Superior temporal gyrus (tissue), 1 donor: ENCODE measurements around the gene TTC34.

ENCODE experiments used
- DNase-seq: peaks from one replicate; pipeline ENCODE4 v3.0.0-alpha.2; 2016; ENCODE audit errors: extremely low spot score

Gene TTC34

DNA sequence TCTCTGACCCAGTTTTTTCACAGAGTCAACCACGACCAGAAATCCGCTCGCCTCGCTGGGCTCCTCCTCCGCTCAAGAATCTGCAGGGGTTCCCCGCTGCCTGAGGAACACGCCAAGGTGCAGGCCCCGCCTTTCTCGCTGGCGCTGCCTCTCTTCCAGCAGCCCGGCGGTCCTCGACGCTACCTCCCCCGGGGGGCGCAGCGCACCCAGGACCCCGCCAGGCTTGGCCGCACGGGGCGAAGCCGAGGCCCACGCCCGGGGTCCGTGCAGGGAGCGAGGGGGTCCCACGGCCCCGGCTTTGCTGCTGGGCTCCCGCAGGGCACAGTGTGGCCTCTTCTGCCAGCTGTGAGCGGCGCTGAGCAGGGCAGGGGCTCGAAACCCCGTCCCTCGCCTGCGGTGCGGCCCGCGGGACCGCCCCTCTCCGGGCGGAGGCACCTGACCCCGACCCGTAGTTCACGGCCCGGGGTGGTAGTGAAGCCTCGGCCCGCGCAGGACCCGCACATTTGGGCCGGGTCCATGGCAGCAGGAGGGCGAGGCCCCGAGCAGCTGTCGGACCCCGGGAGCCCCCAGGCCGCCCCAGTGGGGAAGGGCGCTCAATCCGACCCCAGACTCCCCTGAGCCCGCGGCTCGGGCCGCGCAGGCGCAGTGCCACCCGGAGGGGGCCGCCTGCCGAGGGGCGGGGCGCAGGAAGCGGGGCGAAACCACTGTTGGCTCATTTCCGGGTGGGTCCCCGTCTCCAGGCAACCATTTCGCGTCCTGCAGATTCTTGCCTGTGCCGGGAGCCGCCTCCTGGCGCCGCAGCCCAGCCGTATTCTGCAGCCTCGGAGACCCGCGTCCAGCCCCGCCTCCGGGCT, 158.7 kb downstream of the TTC34 start:
- DNase-seq, result peak; percentile 82

DNA sequence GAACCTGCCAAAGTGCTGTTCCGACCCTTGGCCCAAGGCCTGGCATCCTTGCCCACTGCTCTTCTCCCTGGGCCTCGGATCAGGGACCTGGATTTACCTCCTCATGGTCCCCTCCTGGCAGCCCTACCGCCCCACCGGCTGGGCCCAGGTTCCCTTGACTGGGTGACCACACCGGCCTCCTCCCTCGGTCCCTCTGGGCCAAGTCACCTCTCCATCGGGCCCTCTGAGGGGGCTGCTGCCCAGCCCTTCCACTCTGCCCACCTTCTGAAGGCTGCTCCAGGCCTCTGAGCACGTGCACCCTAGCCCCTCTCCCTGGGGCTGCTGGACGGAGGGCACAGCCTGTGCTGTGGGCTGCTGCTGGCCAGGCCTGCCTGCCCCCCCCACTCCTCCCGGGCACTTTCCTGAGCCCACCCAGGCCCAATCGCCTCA, 159.3 kb downstream of the TTC34 start:
- no peak for DNase-seq

DNA sequence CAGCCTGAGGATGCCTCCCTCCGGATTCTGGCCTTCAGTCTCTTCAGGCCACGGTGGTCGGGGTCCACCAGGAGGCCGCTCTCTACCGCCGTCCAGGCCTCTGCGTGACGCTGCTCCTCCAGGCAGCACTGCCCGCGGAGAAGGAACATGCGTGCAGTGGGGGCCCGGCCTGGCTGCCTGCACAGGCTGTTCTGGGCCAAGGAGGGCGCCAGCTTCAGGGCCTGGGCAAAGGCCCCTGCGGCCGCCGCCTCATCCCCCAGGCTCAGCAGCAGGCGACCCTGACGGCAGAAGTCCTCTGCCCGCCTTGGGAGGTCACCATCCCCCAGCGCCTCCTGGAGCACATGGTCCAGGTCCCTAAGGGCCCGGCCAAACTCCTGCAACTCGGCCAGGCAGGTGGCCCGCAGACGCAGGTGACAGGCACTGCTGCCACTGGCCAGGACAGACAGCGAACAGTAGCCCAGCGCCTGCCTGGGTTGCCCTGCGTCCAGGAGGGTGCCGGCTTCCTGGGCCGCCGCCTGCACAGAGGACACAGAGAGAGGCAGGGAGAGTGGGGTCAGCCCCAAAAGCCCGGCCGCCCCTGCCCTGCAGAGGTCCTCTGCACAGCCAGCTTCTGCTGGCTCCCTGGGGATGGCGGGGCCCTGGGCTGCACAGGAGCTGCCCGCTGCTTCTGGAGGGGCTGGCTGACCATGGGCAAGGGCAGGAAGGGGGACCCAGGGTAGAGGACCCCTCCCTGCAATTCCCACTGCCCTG, 159.9 kb downstream of the TTC34 start:
- no peak for DNase-seq

DNA sequence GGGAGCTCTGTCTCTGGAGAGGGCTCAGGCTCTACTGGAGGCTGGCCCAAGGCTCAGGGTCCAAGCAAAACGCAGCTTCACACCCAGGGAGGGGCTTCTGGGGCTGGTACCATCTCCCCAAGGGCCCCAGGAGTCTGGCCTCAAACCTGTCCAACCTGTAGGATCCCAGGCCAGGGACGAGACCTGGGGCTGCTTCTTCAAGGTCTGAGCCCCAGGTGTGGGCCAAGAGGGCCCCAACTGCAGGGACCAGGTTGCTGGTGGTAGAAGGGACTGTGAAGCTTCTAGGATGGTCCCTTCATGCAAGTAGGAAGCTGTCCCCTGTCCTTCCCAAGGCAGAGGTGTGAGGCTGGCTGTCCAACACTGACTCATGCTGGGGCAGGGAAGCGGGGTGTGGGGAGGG, 160.9 kb downstream of the TTC34 start:
- no peak for DNase-seq

DNA sequence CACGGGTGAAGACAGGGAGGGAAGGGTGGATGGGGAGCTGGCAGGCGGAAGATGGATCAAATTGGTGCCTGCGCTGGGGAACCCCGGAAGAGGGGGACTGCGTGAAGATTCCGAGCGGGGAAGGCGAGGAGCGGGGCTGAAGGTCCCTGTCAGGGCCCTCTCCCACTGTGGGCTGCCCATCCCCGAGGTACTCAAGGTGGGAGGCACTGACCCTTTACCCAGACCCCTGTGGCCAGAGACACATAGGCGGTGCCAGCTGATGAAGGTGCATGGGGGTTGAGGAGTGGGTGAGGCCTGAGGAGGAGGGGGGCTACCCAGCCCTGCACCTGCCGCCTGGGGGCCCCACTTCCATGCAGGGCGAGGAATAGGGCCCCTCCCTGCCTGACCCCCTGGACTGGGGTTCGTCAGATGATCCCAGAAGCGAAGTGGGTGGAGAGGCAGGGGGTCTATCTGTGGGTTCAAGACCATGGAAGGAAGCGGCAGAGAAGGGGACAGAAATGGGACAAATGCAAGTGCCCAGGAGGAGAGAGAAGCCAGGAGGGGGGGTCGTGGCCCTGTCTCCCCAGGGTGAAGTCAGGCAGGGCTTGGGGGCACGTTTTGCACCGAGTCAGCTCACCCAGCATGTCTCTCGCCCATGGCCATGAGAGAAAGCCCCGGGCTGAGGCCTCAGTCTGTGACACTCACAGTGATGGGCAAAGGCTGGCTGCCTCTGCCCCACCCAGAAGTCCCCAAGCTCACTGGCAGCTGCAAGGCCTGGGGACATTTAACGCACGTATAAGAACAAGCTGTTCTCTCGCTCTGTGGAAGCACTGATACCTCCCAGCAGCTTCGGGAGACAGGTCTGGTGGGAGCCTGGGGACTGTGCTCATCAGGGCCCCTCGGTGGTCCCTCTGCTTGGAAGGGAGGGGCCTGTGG, 161.6 kb downstream of the TTC34 start:
- no peak for DNase-seq

DNA sequence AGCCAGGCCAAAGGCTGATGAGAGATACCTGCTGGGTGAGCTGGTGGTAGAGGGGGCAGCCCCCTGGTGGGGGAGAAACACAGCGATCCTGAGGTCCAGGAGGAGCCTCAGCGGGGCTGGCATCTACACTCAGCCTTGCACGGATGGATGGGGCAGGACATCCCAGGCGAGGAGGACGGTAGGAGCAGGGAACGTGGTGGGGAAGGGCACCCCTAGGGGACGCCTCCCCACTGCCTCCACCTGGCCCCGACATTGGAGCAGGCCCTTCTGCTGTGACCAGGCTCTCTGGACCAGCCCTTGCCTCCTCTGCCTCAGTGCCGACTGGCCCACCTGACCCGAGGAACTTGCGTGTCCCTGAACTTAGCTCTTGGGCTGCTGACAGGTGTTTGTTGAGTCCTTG, 162.3 kb downstream of the TTC34 start:
- DNase-seq, result no peak

DNA sequence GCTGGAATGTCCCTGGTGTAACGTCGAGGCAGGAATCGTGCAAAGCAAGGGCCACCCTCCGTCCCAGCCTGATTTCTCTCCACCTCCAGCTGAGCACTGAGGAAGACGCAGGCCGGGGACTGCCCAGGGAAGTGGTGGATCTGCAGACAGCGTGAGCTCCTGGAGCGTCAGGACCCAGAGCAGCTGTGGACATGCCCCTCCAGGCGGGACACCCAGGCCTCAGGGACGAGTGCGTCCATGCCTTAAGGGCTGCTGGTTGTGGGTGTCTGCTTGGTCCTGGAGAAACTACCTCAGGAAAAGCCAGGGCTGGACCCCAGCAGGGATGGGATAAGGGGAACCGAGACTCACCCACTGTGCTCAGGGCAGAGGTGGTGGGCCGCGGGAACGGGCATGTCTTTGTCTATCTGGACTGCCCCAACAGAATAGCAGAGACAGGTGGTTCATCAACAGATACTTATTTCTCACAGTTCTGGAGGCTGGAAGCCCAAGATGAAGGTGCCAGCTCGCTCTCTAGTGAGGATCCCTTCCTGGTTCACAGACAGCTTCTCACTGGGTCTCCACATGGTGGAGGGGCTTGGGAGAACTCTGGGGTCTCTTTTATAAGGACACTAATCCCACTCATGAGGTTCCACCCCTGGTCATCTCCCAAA, 162.9 kb downstream of the TTC34 start:
- no peak for DNase-seq

DNA sequence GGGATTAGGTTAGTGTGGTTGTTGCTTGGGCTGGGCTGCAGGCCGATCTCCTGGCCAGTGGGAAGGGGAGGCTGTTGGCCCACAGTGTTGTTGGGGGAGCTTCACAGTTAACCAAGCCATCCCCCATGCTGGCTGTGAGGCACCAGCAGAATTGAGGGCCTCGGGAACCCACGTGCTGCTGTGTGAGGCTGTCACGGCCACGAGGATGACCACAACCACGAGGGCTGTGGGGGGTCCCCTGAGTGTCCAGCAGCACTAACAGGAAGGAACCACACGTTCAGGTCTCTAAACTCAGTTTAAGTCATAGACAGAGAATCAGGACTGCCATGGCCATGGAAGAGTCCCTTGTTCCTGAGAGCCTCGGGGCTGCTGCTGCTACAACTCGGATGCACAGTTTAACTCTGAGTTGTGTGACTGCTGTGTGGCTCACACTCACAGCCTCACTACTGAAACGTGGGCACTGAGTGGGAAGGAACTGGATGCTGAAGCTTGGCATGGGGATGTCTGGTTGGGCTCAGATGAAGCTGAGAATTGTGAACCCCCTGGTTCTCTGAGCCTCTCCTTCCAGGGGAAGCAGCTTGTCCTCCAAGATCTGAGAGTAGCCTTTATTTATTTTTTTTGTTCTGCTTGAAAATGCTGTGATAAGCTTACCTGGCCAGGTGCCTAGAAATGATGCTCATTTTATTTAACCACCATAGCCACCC, 163.9 kb downstream of the TTC34 start:
- no peak for DNase-seq

DNA sequence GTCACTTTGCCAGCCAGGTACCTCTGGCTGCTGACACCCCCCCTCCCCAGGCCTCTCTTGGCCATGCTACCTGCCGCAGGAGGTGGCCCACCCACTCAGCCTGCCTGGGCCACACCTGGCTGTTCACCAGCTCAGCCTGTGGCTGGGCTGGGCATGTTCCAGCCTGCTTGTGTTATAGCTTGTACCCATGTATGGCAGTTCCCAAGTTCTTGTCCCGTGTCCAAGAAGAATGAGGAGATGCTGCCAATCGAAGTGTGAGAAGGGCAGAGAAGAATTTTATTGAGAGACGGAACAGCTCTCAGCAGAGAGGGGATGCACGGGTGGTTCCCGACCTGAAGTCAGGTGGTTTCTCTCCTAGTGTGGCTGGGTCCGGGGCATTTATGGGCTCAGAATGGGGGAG, 164.8 kb downstream of the TTC34 start:
- DNase-seq, result no peak

DNA sequence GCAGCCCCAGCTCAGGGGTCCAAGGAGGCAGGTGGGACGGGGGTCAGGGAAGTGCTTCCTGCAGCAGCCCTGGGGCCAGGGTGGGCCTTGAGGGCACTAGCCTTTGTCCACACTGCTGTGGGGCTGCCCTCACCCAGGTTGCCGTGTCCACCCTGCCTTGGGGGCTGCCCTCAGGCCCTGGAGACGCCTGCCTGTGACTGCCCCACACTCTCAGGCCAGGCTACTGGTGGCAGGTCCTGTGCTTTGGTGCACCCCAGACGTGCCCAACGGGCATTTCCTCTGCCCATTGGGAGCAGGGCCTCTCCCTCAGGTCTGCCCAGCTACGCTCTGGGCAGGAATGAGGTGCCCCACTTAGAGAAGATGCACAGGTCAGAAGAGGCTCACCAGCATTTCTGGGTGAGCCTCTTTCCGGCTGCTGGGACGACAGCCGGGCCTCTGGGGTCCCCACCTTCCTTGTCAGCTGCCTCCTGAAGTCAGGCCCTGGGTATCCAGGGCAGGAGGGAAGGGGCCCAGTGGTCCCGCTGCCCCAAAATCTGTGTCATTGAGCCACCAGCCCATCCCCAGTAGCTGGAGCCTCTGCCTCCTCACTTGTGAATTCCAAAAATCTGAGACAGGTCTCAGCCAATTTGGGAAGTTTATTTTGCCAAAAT, 166.0 kb downstream of the TTC34 start:
- DNase-seq, result no peak

DNA sequence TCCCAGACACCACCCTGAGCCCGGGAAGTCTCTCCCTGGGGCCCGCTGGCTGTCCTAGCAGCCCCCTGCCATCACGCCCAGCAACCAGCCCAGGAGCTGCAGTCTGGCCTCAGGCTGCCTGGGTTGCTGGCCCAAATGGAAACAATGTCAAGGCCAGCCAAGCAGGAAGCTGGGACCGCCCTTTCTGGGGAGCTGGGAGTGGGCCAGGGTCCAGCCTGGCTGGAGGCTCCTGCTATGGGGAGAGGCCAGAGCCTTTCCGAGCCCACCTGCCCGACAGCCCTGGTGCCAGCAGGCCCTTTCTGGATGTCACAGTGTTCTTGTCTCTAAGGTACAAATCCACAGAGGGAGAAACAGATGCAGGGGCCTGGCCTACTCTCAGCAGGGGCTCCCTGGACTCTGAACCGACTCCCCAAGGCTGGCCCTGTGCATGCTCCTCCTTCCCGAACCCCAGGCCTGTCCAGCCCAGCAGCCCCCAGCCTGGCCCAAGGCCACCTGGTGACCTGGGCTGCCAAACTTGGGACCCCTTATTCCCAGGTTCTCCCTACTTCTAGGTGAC, 167.5 kb downstream of the TTC34 start:
- no peak for DNase-seq

DNA sequence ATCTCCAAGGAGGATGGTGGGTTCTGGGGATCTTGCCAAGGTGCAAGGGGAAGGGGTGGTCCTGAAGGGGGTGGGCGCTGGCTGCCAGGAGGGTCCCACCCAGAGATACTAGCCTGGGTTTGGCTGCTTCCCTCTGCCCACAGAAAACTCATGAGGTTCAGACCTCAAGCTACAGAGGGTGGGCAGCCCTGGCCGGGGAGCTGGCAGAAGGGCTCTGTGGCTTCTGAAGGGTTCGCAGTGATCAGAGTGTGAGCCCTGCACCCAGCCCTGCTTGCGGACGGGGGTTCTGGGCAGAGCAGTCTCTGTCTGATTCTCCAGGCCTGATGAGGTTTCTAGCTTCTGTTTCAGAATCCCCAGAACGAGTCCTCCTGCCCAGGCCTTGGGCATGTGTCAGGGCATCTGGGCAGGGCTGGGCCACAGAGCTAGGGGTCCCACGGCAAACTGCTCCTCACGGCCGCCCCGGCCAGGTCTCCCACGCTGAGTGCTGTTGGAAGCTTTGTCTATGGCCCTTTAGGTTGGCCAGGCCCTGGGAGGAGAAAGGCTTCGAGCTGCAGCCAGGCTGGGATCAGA, 168.0 kb downstream of the TTC34 start:
- no peak for DNase-seq

DNA sequence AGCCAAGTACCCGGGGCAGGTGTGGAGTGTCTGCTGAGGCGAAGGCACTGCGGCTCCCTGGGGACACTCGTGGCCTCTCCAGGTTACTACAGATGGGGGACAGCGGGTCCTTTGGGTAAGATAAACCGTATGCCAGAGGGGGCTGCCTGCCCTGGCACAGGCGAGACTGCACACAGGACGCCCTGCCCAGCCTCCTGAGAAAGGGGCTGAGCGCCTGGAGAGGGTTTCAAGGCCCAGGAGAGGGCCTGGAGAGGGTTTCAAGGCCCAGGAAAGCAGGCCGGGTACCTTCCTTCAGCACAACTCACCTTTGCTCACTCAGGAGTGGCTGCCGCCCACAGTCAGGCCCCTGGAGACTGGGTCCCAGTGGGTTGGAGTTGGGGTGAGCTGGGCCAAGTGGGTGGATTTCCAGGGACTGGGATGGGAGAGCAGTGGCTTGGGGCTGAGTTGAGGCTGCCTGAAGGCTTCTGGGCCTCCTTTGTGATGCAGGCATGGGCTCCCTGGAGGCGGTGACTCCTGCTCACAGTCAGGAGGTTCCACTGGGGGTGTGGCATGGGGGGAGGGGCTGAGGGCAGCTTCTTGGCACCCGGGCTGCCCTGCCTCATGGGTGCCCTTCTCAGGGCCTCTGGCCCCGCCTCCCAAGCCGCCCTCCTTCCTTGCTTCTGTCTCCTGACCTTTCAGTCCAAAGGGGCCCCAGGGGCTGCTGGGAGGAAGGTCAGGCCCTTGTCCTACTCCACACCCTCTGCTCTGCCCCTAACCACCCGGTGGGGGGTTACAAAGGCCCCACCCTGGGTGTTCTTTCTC, 168.7 kb downstream of the TTC34 start, which contains the start of gene MMEL1:
TSS of gene MMEL1 (minus strand) at position 456 of the 801 bp plus-strand sequence. CDS start 3,532 bp downstream, outside the sequence.
- no peak for DNase-seq

DNA sequence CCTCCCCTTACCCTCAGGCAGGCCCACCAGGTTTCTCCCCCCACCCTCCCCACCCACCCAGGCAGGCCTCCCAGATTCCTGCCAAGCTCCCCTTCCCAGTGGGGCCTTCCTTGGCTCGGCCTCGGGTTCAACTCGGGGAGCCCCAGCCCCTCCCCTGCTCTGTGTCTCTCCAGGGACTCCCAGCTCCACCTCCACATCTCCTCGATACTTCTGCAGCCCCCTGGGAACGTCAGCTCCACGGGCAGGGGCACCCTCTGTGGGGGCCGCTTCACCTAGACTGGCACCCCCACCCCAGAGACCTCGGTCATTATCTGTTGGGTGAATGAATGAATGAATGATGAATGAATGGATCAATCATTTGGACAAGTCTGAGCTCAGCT, 169.5 kb downstream of the TTC34 start:
- DNase-seq, result no peak

DNA sequence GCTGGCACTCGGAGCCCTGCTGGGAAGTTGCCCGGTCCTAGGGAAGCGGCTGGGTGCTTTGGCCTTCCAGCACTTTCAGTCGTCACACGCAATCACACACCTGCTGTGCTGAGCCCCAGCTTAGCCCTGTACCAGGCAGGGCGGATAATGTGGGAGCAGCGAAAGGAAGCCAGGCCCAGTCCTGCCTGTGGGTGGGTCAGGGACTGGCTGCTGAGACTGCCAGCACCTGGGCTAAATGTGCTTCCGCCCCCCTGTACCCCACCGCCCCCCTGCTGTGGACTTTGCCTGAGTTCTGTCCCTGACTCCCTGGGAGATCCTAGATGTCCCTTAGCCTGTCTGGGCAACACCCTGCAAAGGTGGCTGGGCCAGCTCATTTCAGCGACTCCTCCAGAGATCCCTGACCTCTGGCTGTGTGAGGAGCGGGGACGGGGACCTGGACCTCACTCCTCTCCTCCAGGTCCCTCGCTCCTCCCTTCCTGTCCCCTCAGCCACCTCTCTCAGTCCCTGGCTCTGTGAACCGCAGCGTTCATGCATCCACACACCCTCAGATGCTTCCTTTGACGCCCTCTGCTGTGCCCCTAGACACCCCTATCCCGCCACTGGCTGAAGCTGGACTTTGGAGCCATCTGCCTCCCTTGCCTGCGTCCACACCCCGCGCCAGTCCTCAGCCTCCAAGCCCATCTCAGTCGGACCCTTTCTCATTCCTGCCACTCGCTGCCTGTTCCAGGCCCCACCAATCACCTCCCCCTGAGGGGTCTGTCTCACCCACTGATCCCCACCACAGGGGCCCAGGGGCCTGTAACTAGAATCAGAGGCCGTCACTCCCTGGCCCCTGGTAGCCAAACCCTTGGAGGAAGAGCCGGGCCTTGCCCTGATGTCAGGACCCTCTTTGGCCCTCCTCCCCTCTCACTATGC, 170.1 kb downstream of the TTC34 start:
- DNase-seq, result no peak

DNA sequence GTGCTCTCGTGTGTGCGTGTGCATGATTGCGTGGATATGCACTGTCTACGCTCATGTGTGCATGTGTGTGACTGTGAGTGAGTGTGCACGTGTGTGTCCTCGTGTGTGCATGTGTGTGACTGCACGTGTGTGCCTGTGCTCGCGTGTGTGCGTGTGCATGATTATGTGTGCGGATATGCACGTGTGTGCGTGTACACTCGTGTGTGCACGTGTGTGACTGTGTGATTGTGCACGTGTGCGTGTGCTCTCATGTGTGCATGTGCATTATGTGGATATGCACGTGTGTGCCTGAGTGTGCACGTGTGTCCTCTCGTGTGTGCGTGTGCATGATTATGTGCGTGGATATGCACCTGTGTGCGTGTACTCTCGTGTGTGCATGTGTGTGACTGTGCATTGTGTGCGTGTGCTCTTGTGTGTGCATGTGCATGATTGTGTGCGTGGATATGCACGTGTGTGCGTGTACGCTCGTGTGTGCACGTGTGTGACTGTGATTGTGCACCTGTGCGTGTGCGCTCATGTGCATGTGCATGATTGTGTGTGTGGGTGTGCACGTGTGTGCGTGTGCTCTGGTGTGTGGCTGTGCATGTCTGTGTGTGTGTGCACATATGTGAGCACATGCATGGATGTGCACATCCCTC, 170.9 kb downstream of the TTC34 start:
- no peak for DNase-seq
